ENCODE measurements around the gene TMEM233. TPM values are rescaled to one million over a fixed set of nuclear protein-coding genes. Genes with fewer than 3 reads are reported as not detected.

Gene TMEM233
- total RNA-seq, 4 donors from 2014 or later: 0.31 to 0.57 TPM; not detected in 2

DNA sequence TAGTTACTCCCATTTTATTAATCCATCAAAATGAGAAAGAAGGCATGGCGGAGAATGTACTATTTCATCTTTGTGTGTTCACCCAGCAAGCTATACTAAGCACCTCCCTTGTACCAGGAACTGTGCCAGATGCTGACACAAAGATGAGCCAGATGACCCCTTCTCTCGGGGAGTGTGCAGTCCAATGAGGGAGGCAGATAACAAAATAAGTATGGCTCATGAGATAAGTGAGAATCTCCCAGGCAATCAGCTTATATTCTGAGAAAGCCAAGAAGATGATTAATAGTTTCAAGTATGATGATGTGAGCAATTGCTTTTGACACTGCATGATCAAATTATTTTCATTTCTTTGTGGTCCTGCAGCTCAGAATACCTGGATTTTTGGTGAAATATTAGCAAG is 1.3 kb upstream of the TMEM233 start:
- H3K4me1 ChIP-seq: peaks cover 0 to 18% (median 0%) of the 10 kb centered on the region in 3 donors
- no peaks in the 10 kb centered on the region for H3K9me3 ChIP-seq
- TF ChIP-seq POLR2AphosphoS5 (IDR thresholded peaks at IDR 0.05) (no peak), CTCF (IDR thresholded peaks at IDR 0.05) (no peak)
- no peaks in the 10 kb centered on the region for H3K36me3 ChIP-seq
- no peak for ATAC-seq
- no peak overlapping the region for H3K4me3 ChIP-seq
- 55 to 56% methylated on average over 2 of the region's 2 CpGs for WGBS, 2 donors (ENCODE audit: low coverage in 1 of 2)
- no peak overlapping the region for H3K27ac ChIP-seq
- peaks cover 62% of the 10 kb centered on the region for H3K27me3 ChIP-seq

- H3K9me3 ChIP-seq: no peaks in the 10 kb centered on the region
- H3K27ac ChIP-seq: peak overlapping the region in 2 of 4 donors; percentile 21 to 43
- WGBS, 2 donors (ENCODE audit: low coverage in 1 of 2): 0 to 2% methylated on average over 4 to 22 of the region's 22 CpGs
- peak overlapping the region in 1 of 2 donors; percentile 43 for H3K4me3 ChIP-seq
- peaks cover 79% of the 10 kb centered on the region for H3K27me3 ChIP-seq
- H3K4me1 ChIP-seq: peaks cover 0 to 18% (median 0%) of the 10 kb centered on the region in 3 donors
- ATAC-seq: no peak
- H3K36me3 ChIP-seq: no peaks in the 10 kb centered on the region
- TF ChIP-seq CTCF (IDR thresholded peaks at IDR 0.05) (no peak), POLR2AphosphoS5 (IDR thresholded peaks at IDR 0.05) (no peak), EP300 (IDR thresholded peaks at IDR 0.05) (no peak), POLR2A (IDR thresholded peaks at IDR 0.05) (no peak)
These were observed 791 bp downstream of the TMEM233 start for GRCh38 chr12:119594399-119594730.

GRCh38 chr12:119594772-119595445 is 1.3 kb downstream of the TMEM233 start:
- H3K27ac ChIP-seq: peak overlapping the region in 3 of 4 donors; percentile 6 to 43 (median 21)
- no peaks in the 10 kb centered on the region for H3K36me3 ChIP-seq
- 0 to 1% methylated on average over 12 of the region's 49 CpGs for WGBS, 2 donors (ENCODE audit: low coverage in 1 of 2)
- peak; percentile 53 for ATAC-seq
- no peak for TF ChIP-seq EP300 (IDR thresholded peaks at IDR 0.05)
- no peak for TF ChIP-seq POLR2A (IDR thresholded peaks at IDR 0.05)
- no peak for TF ChIP-seq CTCF (IDR thresholded peaks at IDR 0.05)
- no peak for TF ChIP-seq POLR2AphosphoS5 (IDR thresholded peaks at IDR 0.05)
- no peaks in the 10 kb centered on the region for H3K9me3 ChIP-seq
- peaks cover 0 to 18% (median 0%) of the 10 kb centered on the region in 3 donors for H3K4me1 ChIP-seq
- H3K4me3 ChIP-seq: peak overlapping the region in 1 of 2 donors; percentile 43
- H3K27me3 ChIP-seq: peaks cover 79% of the 10 kb centered on the region

- no peak for ATAC-seq
- peaks cover 57% of the 10 kb centered on the region for H3K27me3 ChIP-seq
- H3K4me3 ChIP-seq: no peak overlapping the region
- WGBS, 2 donors (ENCODE audit: low coverage in 1 of 2): 38 to 70% methylated on average over 1 of the region's 1 CpG
- H3K27ac ChIP-seq: no peak overlapping the region
- TF ChIP-seq POLR2AphosphoS5 (IDR thresholded peaks at IDR 0.05) (no peak), EP300 (IDR thresholded peaks at IDR 0.05) (no peak), POLR2A (IDR thresholded peaks at IDR 0.05) (no peak), CTCF (IDR thresholded peaks at IDR 0.05) (no peak)
- H3K4me1 ChIP-seq: peaks cover 0 to 18% (median 0%) of the 10 kb centered on the region in 3 donors
- no peaks in the 10 kb centered on the region for H3K9me3 ChIP-seq
- no peaks in the 10 kb centered on the region for H3K36me3 ChIP-seq
These were observed 4.6 kb downstream of the TMEM233 start for GRCh38 chr12:119598159-119598558.
